Activated CD4-positive, alpha-beta memory T cell treated with anti-CD3 and anti-CD28 coated beads, Interleukin-2, amount 10 ng/mL, durations not matched to agents 7 days and 5 days (primary cell): Measurements from ENCODE around the gene BTBD18. TPM values are rescaled to one million over a fixed set of nuclear protein-coding genes. Genes with fewer than 3 reads are reported as not detected.

Source experiments
- CTCF ChIA-PET: fragments of 350-600 bp; sonication (Branson Sonifier 250); formaldehyde crosslinking; loops from one replicate; lab custom pipeline; 2021; ENCODE audit warnings: antibody characterized with exemption, inconsistent platforms; lab: Charles Lee
- POLR2A ChIA-PET: fragments of 350-600 bp; sonication (Branson Sonifier 250); formaldehyde crosslinking; loops from one replicate; lab custom pipeline; 2021; ENCODE audit warnings: antibody characterized with exemption; lab: Charles Lee
- DNase-seq: peaks from one replicate; pipeline ENCODE4 v3.0.0-alpha.2; 2020
- H3K27ac Mint-ChIP-seq: one replicate; pipeline ENCODE4 v1.8.0; 2021; ENCODE audit warnings: mild to moderate bottlenecking, mixed read lengths
- H3K27me3 Mint-ChIP-seq: one replicate; pipeline ENCODE4 v1.8.0; 2021; ENCODE audit warnings: mixed read lengths
- H3K36me3 Mint-ChIP-seq: one replicate; pipeline ENCODE4 v1.8.0; 2021; ENCODE audit warnings: low read depth, mixed read lengths
- H3K4me1 Mint-ChIP-seq: one replicate; pipeline ENCODE4 v1.8.0; 2021; ENCODE audit warnings: mixed read lengths
- H3K4me3 Mint-ChIP-seq: one replicate; pipeline ENCODE4 v1.8.0; 2021; ENCODE audit warnings: mild to moderate bottlenecking, mixed read lengths
- H3K9me3 Mint-ChIP-seq: one replicate; pipeline ENCODE4 v1.8.0; 2021; ENCODE audit warnings: mixed read lengths
- total RNA-seq, 2 experiments: library from RNA; stranded (reverse); gene quantifications; one replicate each; pipeline ENCODE4 v1.2.3, GENCODE V29; 2021

The BTBD18 gene
- total RNA-seq: not detected

GRCh38 chr11:57751676-57752253, at the start of gene BTBD18:
BTBD18 (minus strand) TSS chr11:57751819; CDS start chr11:57751188, 631 bp downstream.
- DNase-seq: no peak
- H3K27ac Mint-ChIP-seq: no peak within 1 kb of the TSS
- peaks cover 14% of the 10 kb centered on the region for H3K36me3 Mint-ChIP-seq
- no peak within 1 kb of the TSS for H3K4me3 Mint-ChIP-seq
- ChIA-PET CTCF (interaction anchor here (0.5 to 2.2 kb wide), 13 partner anchors 9 to 84 kb away, joined by 3 to 60 read pairs (median 3); partner anchors contain the start of gene SELENOH), POLR2A (interaction anchor here (0.8 to 2.1 kb wide), 3 partner anchors 10 to 49 kb away, joined by 3 to 13 read pairs (median 4); partner anchors contain the start of gene SELENOH)
- H3K9me3 Mint-ChIP-seq: no peaks in the 10 kb centered on the region
- H3K4me1 Mint-ChIP-seq: peaks cover 4% of the 10 kb centered on the region
- H3K27me3 Mint-ChIP-seq: no peaks in the 10 kb centered on the region

GRCh38 chr11:57801183-57801485, 49.5 kb upstream of the BTBD18 start:
- Mint-ChIP-seq H3K9me3 (no peaks in the 10 kb centered on the region), H3K4me3 (no peak overlapping the region)

GRCh38 chr11:57800444-57801182, 49.0 kb upstream of the BTBD18 start:
- H3K4me3 Mint-ChIP-seq: no peak overlapping the region
- H3K9me3 Mint-ChIP-seq: no peaks in the 10 kb centered on the region
- H3K27me3 Mint-ChIP-seq: no peaks in the 10 kb centered on the region
- H3K27ac Mint-ChIP-seq: peak overlapping the region; percentile 49
- H3K36me3 Mint-ChIP-seq: peaks cover 9% of the 10 kb centered on the region
- peaks cover 30% of the 10 kb centered on the region for H3K4me1 Mint-ChIP-seq
- no peak for DNase-seq
- ChIA-PET POLR2A (interaction anchor here (0.9 to 3.1 kb wide), 12 partner anchors 8 to 121 kb away, joined by 3 to 18 read pairs (median 4); partner anchors contain the start of genes BTBD18, MED19, SELENOH and TMX2), CTCF (interaction anchor here (0.6 to 3.6 kb wide), 51 partner anchors 8 to 768 kb away, joined by 3 to 60 read pairs (median 5); partner anchors contain the start of genes BTBD18, MED19, SELENOH and SLC43A3)

More at GRCh38 chr11:57801183-57801485, 49.5 kb upstream of the BTBD18 start:
- Mint-ChIP-seq H3K4me1 (peaks cover 30% of the 10 kb centered on the region), H3K36me3 (peaks cover 6% of the 10 kb centered on the region), H3K27me3 (no peaks in the 10 kb centered on the region), H3K27ac (no peak overlapping the region)
- POLR2A ChIA-PET: interaction anchor here (1.0 to 3.1 kb wide), 11 partner anchors 8 to 121 kb away, joined by 3 to 18 read pairs (median 4); partner anchors contain the start of genes BTBD18, MED19, SELENOH and TMX2
- CTCF ChIA-PET: interaction anchor here (0.6 to 3.6 kb wide), 41 partner anchors 8 to 767 kb away, joined by 3 to 60 read pairs (median 7); partner anchors contain the start of genes BTBD18, MED19, SELENOH and SLC43A3
- DNase-seq: no peak

- H3K4me1 Mint-ChIP-seq: peaks cover 37% of the 10 kb centered on the region
These were observed 47.4 kb upstream of the BTBD18 start for GRCh38 chr11:57798905-57799559.

GRCh38 chr11:57793351-57794115, 41.9 kb upstream of the BTBD18 start:
- Mint-ChIP-seq H3K36me3 (peaks cover 13% of the 10 kb centered on the region), H3K27me3 (no peaks in the 10 kb centered on the region), H3K27ac (peak overlapping the region; percentile 58), H3K4me3 (peak overlapping the region; percentile 23), H3K9me3 (no peaks in the 10 kb centered on the region), H3K4me1 (peaks cover 42% of the 10 kb centered on the region)
- POLR2A ChIA-PET: interaction anchor here (1.0 to 5.9 kb wide), 2 partner anchors 7 to 52 kb away, joined by 3 to 35 read pairs; partner anchors contain the start of gene SELENOH
- CTCF ChIA-PET: no interaction called here
- DNase-seq: no peak

More at GRCh38 chr11:57798905-57799559, 47.4 kb upstream of the BTBD18 start:
- CTCF ChIA-PET: interaction anchor here (1.0 to 3.6 kb wide), 10 partner anchors 34 to 155 kb away, joined by 3 to 60 read pairs (median 14); partner anchors contain the start of genes BTBD18 and SELENOH
- Mint-ChIP-seq H3K36me3 (peaks cover 13% of the 10 kb centered on the region), H3K4me3 (no peak overlapping the region), H3K9me3 (no peaks in the 10 kb centered on the region), H3K27me3 (no peaks in the 10 kb centered on the region), H3K27ac (peak overlapping the region; percentile 2)
- DNase-seq: no peak
- POLR2A ChIA-PET: interaction anchor here (3.1 kb wide), 1 partner anchor 57 kb away, joined by 18 read pairs; the partner anchor contains the start of gene SELENOH

- DNase-seq: no peak
- POLR2A ChIA-PET: interaction anchor here (1.0 to 5.9 kb wide), 2 partner anchors 8 to 51 kb away, joined by 3 to 35 read pairs; partner anchors contain the start of gene SELENOH
- Mint-ChIP-seq H3K4me1 (peaks cover 41% of the 10 kb centered on the region), H3K27ac (peak overlapping the region; percentile 58), H3K27me3 (no peaks in the 10 kb centered on the region), H3K4me3 (peak overlapping the region; percentile 23), H3K9me3 (no peaks in the 10 kb centered on the region), H3K36me3 (peaks cover 13% of the 10 kb centered on the region)
- CTCF ChIA-PET: interaction anchor here (0.6 to 1.4 kb wide), 2 partner anchors 8 to 42 kb away, joined by 3 to 5 read pairs; partner anchors contain the start of gene BTBD18
These were observed 41.3 kb upstream of the BTBD18 start for GRCh38 chr11:57792870-57793269.

GRCh38 chr11:57792060-57792541, 40.5 kb upstream of the BTBD18 start:
- Mint-ChIP-seq H3K27me3 (no peaks in the 10 kb centered on the region), H3K9me3 (no peaks in the 10 kb centered on the region), H3K36me3 (peaks cover 13% of the 10 kb centered on the region), H3K4me1 (peaks cover 41% of the 10 kb centered on the region), H3K4me3 (peak overlapping the region; percentile 54), H3K27ac (peak overlapping the region; percentile 89)
- peak; percentile 89 for DNase-seq
- ChIA-PET CTCF (interaction anchor here (0.6 to 1.4 kb wide), 4 partner anchors 8 to 151 kb away, joined by 3 to 5 read pairs (median 4); partner anchors contain the start of genes BTBD18 and SELENOH), POLR2A (interaction anchor here (1.0 to 5.9 kb wide), 2 partner anchors 9 to 50 kb away, joined by 3 to 35 read pairs; partner anchors contain the start of gene SELENOH)

GRCh38 chr11:57791321-57792059, 39.9 kb upstream of the BTBD18 start:
- DNase-seq: no peak
- peaks cover 10% of the 10 kb centered on the region for H3K36me3 Mint-ChIP-seq
- H3K4me3 Mint-ChIP-seq: no peak overlapping the region
- ChIA-PET CTCF (interaction anchor here (1.1 to 1.4 kb wide), 3 partner anchors 9 to 150 kb away, joined by 3 to 5 read pairs (median 4); partner anchors contain the start of gene SELENOH), POLR2A (interaction anchor here (5.9 kb wide), 1 partner anchor 50 kb away, joined by 35 read pairs; the partner anchor contains the start of gene SELENOH)
- peak overlapping the region; percentile 89 for H3K27ac Mint-ChIP-seq
- H3K9me3 Mint-ChIP-seq: no peaks in the 10 kb centered on the region
- no peaks in the 10 kb centered on the region for H3K27me3 Mint-ChIP-seq
- peaks cover 41% of the 10 kb centered on the region for H3K4me1 Mint-ChIP-seq

GRCh38 chr11:57788703-57789088, 37.1 kb upstream of the BTBD18 start:
- no peaks in the 10 kb centered on the region for H3K27me3 Mint-ChIP-seq
- H3K4me1 Mint-ChIP-seq: peaks cover 30% of the 10 kb centered on the region
- H3K36me3 Mint-ChIP-seq: no peaks in the 10 kb centered on the region
- no peaks in the 10 kb centered on the region for H3K9me3 Mint-ChIP-seq
- DNase-seq: no peak
- H3K27ac Mint-ChIP-seq: no peak overlapping the region
- POLR2A ChIA-PET: no interaction called here
- CTCF ChIA-PET: interaction anchor here (1.3 to 2.7 kb wide), 2 partner anchors 12 to 38 kb away, joined by 3 to 8 read pairs; no protein-coding TSS in a partner anchor
- no peak overlapping the region for H3K4me3 Mint-ChIP-seq

GRCh38 chr11:57787920-57788702, 36.5 kb upstream of the BTBD18 start:
- H3K36me3 Mint-ChIP-seq: no peaks in the 10 kb centered on the region
- CTCF ChIA-PET: interaction anchor here (1.3 to 2.7 kb wide), 2 partner anchors 13 to 38 kb away, joined by 3 to 8 read pairs; no protein-coding TSS in a partner anchor
- H3K27me3 Mint-ChIP-seq: no peaks in the 10 kb centered on the region
- no peak for DNase-seq
- no peak overlapping the region for H3K4me3 Mint-ChIP-seq
- no peak overlapping the region for H3K27ac Mint-ChIP-seq
- POLR2A ChIA-PET: no interaction called here
- peaks cover 24% of the 10 kb centered on the region for H3K4me1 Mint-ChIP-seq
- H3K9me3 Mint-ChIP-seq: no peaks in the 10 kb centered on the region
